SU-DHL-6 (cell line): ENCODE measurements around the gene CTNS.
A peak's percentile ranks its signal among the peaks of the same experiment; 100 is the strongest.

Experiments used
- H2AFZ ChIP-seq: fragments of 200-600 bp; sonication (generic); 2 replicates; pipeline ENCODE4 v1.6.1; 2014; ENCODE audit warnings: low read depth, mild to moderate bottlenecking, moderate library complexity, mixed read lengths, antibody characterized with exemption, low read length; ENCODE audit not compliant: severe bottlenecking
- H3F3A ChIP-seq: fragments of 200-600 bp; shearing (Covaris generic); 2 replicates; pipeline ENCODE4 v1.6.0; 2016; ENCODE audit warnings: antibody characterized with exemption, mild to moderate bottlenecking; ENCODE audit not compliant: insufficient read depth
- H3K27ac ChIP-seq: fragments of 200-600 bp; sonication (generic); 2 replicates; pipeline ENCODE4 v1.5.1; 2016; ENCODE audit warnings: low read depth, mild to moderate bottlenecking, low read length, moderate library complexity, mixed read lengths
- H3K27me3 ChIP-seq: fragments of 200-600 bp; sonication (generic), shearing (Covaris generic); 2 replicates; pipeline ENCODE4 v1.6.0; 2014; ENCODE audit warnings: mild to moderate bottlenecking, low read length
- H3K36me3 ChIP-seq: fragments of 200-600 bp; sonication (generic); 2 replicates; pipeline ENCODE4 v1.6.1; 2014; ENCODE audit warnings: mild to moderate bottlenecking, low read length, mixed read lengths
- H3K4me2 ChIP-seq: fragments of 300-600, 200-600 bp; shearing (Covaris generic), sonication (generic); 2 replicates; pipeline ENCODE4 v1.6.0; 2014; ENCODE audit warnings: low read length, low read depth, mild to moderate bottlenecking; ENCODE audit not compliant: poor library complexity, severe bottlenecking
- H3K4me3 ChIP-seq: fragments of 200-600 bp; sonication (generic); 2 replicates; pipeline ENCODE4 v1.5.1; 2014; ENCODE audit warnings: antibody characterized with exemption, low read length, mild to moderate bottlenecking, mixed read lengths; ENCODE audit not compliant: insufficient read depth, poor library complexity, severe bottlenecking
- H3K79me2 ChIP-seq: fragments of 200-600 bp; sonication (generic); 2 replicates; pipeline ENCODE4 v1.6.1; 2014; ENCODE audit warnings: mild to moderate bottlenecking, low read length, moderate library complexity; ENCODE audit not compliant: insufficient read depth
- H3K9ac ChIP-seq: fragments of 200-600 bp; sonication (generic); 2 replicates; pipeline ENCODE4 v1.7.0; 2014; ENCODE audit warnings: mild to moderate bottlenecking, low read length
- H3K9me2 ChIP-seq: fragments of 200-600 bp; sonication (generic); replicated peaks from 2 replicates; pipeline ENCODE4 v1.6.1; 2014; ENCODE audit warnings: low read length; ENCODE audit not compliant: insufficient read depth
- H3K9me3 ChIP-seq: fragments of 200-600 bp; sonication (generic); 2 replicates; pipeline ENCODE4 v1.6.1; 2014; ENCODE audit warnings: low read length, mixed read lengths; ENCODE audit not compliant: insufficient read depth
- H4K20me1 ChIP-seq: fragments of 200-600 bp; sonication (generic); 2 replicates; pipeline ENCODE4 v1.6.1; 2014; ENCODE audit warnings: low read depth, mild to moderate bottlenecking, antibody characterized with exemption, low read length, moderate library complexity, mixed read lengths
- EZH2phosphoT487 ChIP-seq: fragments of 200-600 bp; sonication (generic), shearing (Covaris generic); conservative IDR thresholded peaks from 2 replicates; pipeline ENCODE4 v1.6.1; 2018; ENCODE audit warnings: mild to moderate bottlenecking, antibody characterized with exemption, low read length, moderate library complexity, mixed read lengths
- TF ChIP-seq, protein P1 (sequence below): fragments of 200-600 bp; sonication (generic); IDR thresholded peaks from one replicate; pipeline ENCODE4 v1.5.1; 2017; ENCODE audit warnings: antibody characterized with exemption, mild to moderate bottlenecking, low read length, moderate library complexity; ENCODE audit not compliant: insufficient read depth, poor library complexity, severe bottlenecking

The CTNS gene

DNA sequence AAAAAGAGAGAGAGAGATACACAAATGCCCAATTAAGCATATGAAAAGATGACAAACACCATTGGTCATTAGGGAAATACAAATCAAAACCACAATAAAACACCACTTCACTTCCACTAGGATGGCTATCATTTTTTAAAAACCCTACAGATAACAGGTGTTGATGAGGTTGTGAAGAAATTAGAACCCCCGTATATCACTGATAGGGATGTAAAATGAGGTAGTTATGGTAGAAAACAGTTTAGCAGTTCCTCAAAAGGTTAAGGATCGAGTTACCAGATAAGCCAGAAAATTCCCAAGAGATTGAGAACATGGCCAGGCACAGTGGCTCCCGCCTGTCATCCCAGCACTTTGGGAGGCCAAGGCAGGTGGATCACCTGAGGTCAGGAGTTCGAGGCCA is 56.6 kb downstream of the CTNS start:
- H3K36me3 ChIP-seq = no peaks in the 10 kb centered on the region
- no peak overlapping the region for H2AFZ ChIP-seq
- H3K4me2 ChIP-seq = peak overlapping the region; percentile 91
- H3K9me3 ChIP-seq = no peaks in the 10 kb centered on the region
- peaks cover 13% of the 10 kb centered on the region for H3F3A ChIP-seq
- no peaks in the 10 kb centered on the region for H3K27me3 ChIP-seq
- peaks cover 32% of the 10 kb centered on the region for H3K79me2 ChIP-seq
- no peak overlapping the region for H3K4me3 ChIP-seq
- no peaks in the 10 kb centered on the region for H4K20me1 ChIP-seq
- TF ChIP-seq, protein P1, sequence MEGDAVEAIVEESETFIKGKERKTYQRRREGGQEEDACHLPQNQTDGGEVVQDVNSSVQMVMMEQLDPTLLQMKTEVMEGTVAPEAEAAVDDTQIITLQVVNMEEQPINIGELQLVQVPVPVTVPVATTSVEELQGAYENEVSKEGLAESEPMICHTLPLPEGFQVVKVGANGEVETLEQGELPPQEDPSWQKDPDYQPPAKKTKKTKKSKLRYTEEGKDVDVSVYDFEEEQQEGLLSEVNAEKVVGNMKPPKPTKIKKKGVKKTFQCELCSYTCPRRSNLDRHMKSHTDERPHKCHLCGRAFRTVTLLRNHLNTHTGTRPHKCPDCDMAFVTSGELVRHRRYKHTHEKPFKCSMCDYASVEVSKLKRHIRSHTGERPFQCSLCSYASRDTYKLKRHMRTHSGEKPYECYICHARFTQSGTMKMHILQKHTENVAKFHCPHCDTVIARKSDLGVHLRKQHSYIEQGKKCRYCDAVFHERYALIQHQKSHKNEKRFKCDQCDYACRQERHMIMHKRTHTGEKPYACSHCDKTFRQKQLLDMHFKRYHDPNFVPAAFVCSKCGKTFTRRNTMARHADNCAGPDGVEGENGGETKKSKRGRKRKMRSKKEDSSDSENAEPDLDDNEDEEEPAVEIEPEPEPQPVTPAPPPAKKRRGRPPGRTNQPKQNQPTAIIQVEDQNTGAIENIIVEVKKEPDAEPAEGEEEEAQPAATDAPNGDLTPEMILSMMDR = no peak
- TF ChIP-seq EZH2phosphoT487 = no peak
- H3K9me2 ChIP-seq = no peaks in the 10 kb centered on the region
- peak overlapping the region; percentile 49 for H3K27ac ChIP-seq
- H3K9ac ChIP-seq = no peak overlapping the region

DNA sequence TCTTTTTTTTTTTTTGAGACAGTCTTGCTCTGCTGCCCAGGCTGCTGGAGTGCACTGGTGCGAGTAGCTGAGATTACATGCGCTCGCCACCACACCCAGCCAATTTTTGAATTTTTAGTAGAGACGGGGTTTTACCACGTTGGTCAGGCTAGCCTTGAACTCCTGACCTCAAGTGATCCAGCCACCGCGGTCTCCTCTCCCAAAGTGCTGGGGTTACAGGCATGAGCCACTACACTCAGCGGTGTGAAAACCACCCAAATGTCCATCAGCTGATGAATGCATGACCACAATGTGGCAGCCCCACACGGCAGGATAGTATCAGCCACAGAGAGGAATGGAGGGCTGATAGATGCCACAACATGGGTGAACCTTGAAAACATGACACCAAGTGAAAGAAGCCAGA is 57.3 kb downstream of the CTNS start:
- peak overlapping the region; percentile 91 for H3K4me2 ChIP-seq

DNA sequence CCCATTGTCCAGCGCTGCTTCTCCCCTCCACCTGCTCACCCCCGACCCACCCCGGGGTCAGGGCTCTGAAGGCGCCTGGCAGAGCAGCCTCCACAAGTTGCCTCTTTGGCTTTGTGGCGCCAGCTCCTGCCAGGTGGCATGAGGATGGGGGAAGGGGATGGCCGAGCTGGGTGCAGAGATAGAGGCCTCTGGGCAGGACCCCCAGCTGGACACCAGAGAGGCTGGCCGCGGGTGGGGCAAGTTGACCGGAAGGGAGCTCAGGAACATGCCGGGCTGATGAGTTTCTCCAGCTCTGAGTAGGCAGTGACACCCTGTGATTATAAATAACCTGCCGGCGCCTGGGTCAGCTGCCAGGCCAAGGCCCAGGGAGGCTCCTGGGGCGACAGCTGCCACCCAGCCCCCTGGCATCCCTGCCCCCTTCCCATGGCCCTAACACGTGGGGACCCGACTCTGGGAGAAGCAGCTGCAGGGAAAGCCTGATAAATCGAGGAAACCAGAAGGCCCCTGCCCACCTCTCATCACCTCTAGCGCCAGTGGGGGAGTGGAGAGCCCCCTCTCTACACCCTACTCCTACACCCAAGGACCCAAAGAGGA is 58.7 kb downstream of the CTNS start:
- peak overlapping the region; percentile 91 for H3K4me2 ChIP-seq
- no peaks in the 10 kb centered on the region for H3K9me3 ChIP-seq
- peak overlapping the region; percentile 81 for H3K4me3 ChIP-seq
- no peaks in the 10 kb centered on the region for H3K27me3 ChIP-seq
- peak overlapping the region; percentile 68 for H3K27ac ChIP-seq
- H3K9ac ChIP-seq = peak overlapping the region; percentile 73
- H3K79me2 ChIP-seq = peaks cover 32% of the 10 kb centered on the region
- H4K20me1 ChIP-seq = no peaks in the 10 kb centered on the region
- H3F3A ChIP-seq = peaks cover 13% of the 10 kb centered on the region
- peak overlapping the region; percentile 58 for H2AFZ ChIP-seq
- H3K9me2 ChIP-seq = no peaks in the 10 kb centered on the region
- no peaks in the 10 kb centered on the region for H3K36me3 ChIP-seq
- no peak for TF ChIP-seq EZH2phosphoT487
- TF ChIP-seq, protein P1 = no peak

More for the DNA sequence above, 57.3 kb downstream of the CTNS start:
- Histone ChIP-seq H3F3A (peaks cover 13% of the 10 kb centered on the region), H3K9ac (no peak overlapping the region), H3K9me3 (no peaks in the 10 kb centered on the region), H3K36me3 (no peaks in the 10 kb centered on the region), H3K9me2 (no peaks in the 10 kb centered on the region), H2AFZ (no peak overlapping the region), H4K20me1 (no peaks in the 10 kb centered on the region), H3K27me3 (no peaks in the 10 kb centered on the region), H3K27ac (peak overlapping the region; percentile 21; the same call in 1 of the 2 replicates), H3K79me2 (peaks cover 32% of the 10 kb centered on the region), H3K4me3 (peak overlapping the region; percentile 81)
- no peak for TF ChIP-seq EZH2phosphoT487
- TF ChIP-seq, protein P1 = no peak
